Fibroblast of mammary gland (primary cell): Measurements from ENCODE around the gene HACD3.

Experiments
- DNase-seq: peaks from one replicate; pipeline ENCODE4 v3.0.0-alpha.2; 2010; ENCODE audit warnings: low read depth
- H3K4me3 ChIP-seq: 2 replicates; pipeline ENCODE4 v1.5.1; 2011; ENCODE audit warnings: low read depth, mild to moderate bottlenecking, low read length, moderate library complexity; ENCODE audit not compliant: control insufficient read depth
- CTCF ChIP-seq: conservative IDR thresholded peaks from 2 replicates; pipeline ENCODE4 v1.5.1; 2011; ENCODE audit warnings: low read depth, low read length, inconsistent platforms; ENCODE audit not compliant: control insufficient read depth, insufficient read depth

HACD3 gene

GRCh38 chr15:65577129-65577996 lies 47.1 kb downstream of the HACD3 start:
- H3K4me3 ChIP-seq: no peak overlapping the region
- no peak for DNase-seq
- no peak for TF ChIP-seq CTCF

DNA sequence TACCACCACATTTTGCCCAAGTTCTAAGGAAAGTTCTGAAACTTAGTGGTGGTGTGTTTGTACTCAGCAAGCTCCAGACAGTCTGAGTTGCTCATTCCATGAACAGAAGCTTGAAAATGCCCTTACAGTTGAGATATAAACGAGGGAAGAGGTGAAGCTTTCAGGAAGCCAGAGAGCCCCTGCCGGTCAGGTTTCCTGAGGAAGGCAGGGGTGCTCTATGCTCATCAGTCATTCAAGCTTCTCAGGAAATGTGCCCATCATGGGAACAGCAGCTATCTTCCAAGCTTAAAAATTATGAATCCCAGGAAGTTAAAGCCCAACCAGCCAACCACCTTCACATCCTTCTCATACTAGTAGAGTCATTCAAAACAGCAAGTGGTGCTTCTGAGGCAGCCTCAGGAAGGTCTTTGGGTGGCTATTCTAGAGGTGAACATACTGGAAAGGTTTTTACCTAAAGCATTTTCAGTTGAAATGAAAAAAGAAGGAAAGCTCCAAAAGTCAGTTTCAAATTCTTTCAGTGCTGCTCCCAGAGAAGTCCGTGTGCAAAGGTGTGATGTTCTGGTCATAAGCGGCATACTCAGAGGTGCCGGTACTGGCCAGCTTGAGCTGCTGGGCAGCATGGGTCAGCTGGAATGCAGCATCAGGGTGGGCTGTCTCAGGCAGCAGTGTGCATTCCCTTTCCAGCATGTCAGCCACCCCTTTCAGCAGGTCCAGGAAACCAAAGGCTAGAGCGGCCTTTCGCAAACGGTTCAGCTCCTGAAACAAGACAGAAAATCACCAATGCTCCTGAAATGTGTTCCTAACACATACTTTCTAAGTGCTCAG lies 48.9 kb downstream of the HACD3 start:
- no peak for DNase-seq
- H3K4me3 ChIP-seq: no peak overlapping the region
- TF ChIP-seq CTCF: no peak

DNA sequence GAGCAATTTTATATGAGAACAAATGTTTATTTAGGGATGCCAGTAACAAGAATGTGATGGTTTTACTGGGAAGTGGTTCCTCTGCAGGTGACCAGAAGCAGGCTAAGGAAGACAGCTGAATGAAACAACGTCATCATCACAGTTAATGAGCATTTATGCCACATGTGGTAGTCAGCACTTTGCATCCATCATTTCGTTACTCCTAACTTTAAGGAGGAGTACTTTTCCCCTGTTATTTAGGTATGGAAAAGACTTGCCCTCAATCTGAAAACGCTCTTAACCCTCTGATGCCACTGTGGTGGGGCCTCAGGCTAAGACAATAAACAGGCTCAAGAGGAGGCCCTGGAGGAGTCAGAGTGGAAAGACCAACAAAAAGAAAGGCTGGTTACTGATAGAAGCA lies 49.5 kb downstream of the HACD3 start:
- TF ChIP-seq CTCF: no peak
- no peak overlapping the region for H3K4me3 ChIP-seq
- no peak for DNase-seq

DNA sequence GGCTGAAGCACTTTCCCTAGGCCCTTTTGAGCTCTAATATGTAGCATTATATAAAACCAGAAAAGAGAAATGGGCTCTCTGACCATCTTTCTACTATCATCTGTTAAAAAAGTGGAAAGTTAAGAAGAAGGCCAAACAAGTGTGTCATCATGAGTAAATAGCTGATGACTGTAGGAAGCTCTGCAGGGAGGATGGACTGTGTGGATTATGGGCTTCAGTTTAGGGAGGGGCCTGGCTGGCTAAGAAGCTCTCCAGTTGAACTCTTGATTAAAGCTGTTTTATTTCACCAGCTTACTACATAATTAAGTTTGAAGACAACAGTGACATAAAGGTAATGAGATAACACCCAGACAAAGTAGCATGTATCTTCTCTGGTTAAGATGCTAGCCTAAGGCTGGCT lies 50.0 kb downstream of the HACD3 start:
- peak; percentile 83 for DNase-seq
- TF ChIP-seq CTCF: no peak
- no peak overlapping the region for H3K4me3 ChIP-seq

DNA sequence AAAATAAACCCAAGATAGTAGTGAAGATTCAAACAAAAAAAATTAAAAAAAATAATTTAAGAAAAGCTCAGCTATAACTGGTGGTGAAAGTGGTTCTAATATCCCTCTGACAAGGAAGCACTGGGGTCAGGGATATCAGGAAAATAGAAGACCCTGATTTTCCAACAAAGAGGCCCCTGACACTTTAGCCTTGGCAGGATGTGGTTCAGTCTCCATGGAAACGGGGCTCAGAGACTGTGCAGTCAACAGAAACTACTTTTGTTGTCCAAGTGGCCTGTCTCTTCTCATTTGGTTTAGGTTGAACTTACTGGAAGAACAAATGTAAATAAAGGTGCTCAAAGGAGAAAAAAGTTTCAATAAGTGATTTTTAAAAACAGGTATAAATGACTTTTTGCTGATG lies 53.4 kb downstream of the HACD3 start:
- no peak overlapping the region for H3K4me3 ChIP-seq
- no peak for TF ChIP-seq CTCF
- DNase-seq: peak; percentile 23

DNA sequence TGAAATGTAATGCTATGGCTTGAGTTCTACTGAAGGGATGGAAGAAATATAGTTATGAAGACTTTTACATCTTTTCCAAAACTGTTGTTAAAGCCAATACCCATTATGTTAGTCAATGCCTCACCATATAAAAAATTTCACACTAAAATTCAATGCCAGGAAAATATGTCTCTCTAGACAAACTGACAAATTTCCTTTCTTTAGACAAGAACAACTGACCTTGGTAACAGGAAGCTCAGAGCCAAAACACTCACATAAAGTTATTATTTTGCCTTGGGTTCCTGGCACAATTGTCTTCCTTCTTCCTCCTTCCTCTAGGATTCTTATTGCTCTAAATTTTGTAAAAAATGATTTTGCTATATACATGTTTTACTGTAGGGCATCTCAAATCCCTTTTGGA lies 54.0 kb downstream of the HACD3 start:
- no peak overlapping the region for H3K4me3 ChIP-seq
- TF ChIP-seq CTCF: no peak
- no peak for DNase-seq
